DMS 273 (cell line): ENCODE results near the gene COQ9.

Experiments
- DNase-seq: peaks from one replicate; lab custom pipeline; 2025; ENCODE audit not compliant: unreplicated experiment; lab: John Stamatoyannopoulos, UW

COQ9 gene

DNA sequence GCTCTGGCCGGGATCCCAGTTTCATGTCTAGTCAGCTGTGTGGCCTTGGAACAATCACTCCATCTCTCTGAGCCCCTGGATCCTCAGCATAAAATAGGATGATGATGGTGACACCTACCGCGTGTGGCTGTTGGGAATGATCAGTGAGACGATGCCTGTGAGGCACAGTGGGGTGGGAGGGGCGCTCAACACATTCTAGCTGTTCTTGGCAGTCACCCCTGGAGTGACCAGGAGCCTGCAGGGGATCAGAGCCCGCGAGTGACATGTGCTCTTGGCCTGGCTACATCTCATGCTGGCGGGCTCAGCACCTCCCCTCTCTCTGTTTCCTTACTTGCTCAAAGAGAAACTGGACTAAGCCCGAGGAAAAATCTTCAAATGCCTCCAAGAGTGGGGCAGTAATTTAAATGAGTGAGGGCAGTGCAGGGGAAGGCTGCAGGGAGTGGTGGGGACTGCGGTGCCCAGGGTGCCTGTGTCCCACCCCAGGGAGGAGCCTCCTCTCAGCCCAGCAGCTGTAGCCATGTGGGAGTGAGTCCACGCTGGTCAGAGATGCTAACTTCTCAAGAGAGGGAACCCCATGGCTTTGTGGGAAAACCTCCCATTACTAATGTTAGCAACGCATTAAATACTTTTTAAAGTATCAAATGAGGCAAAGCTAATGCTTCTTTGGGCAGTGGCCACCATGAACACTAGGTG is 62.1 kb downstream of the COQ9 start:
- DNase-seq, result no peak

- DNase-seq, result no peak
Observed at GRCh38 chr16:57510016-57510871, 63.0 kb downstream of the COQ9 start.
